Lower lobe of right lung (tissue), 2 donors: ENCODE measurements around the gene RAB35. TPM values are rescaled to one million over a fixed set of nuclear protein-coding genes. Genes with fewer than 3 reads are reported as not detected.

ENCODE experiments used
- ATAC-seq, 2 donors: fragments of 200-7000 bp; cut with Tn5 transposase; one replicate each; pipeline ENCODE4 v1.9.1; 2020 to 2022; ENCODE audit warnings: mild to moderate bottlenecking in 2 of 2, moderate library complexity in 2 of 2
- DNase-seq: peaks from one replicate; pipeline ENCODE4 v3.0.0-alpha.2; 2020
- H3K27ac ChIP-seq: fragments of 200-600 bp; one replicate; pipeline ENCODE4 v1.8.0; 2022
- H3K27me3 ChIP-seq: fragments of 200-600 bp; one replicate; pipeline ENCODE4 v1.8.0; 2022; ENCODE audit warnings: low read depth
- H3K36me3 ChIP-seq: fragments of 200-600 bp; one replicate; pipeline ENCODE4 v1.8.0; 2022; ENCODE audit warnings: mild to moderate bottlenecking
- H3K4me1 ChIP-seq: fragments of 200-600 bp; one replicate; pipeline ENCODE4 v1.8.0; 2022
- H3K4me3 ChIP-seq: fragments of 200-600 bp; one replicate; pipeline ENCODE4 v1.8.0; 2022; ENCODE audit warnings: mild to moderate bottlenecking
- H3K9me3 ChIP-seq: fragments of 200-600 bp; one replicate; pipeline ENCODE4 v1.8.0; 2022
- CTCF ChIP-seq: fragments of 200-600 bp; IDR thresholded peaks from one replicate; pipeline ENCODE4 v1.8.0; 2022; ENCODE audit warnings: antibody characterized with exemption, mild to moderate bottlenecking
- intact Hi-C: fragments of 100-400 bp; cut with DNase I; formaldehyde crosslinking; loops from one replicate; pipeline ENCODE4 v1.11.0; 2022
- total RNA-seq: library from RNA; stranded (reverse); fragmentation: NEBNext Ultra II Directional; extraction: Animal tissue kit (Norgen Biotek cat#: 25700); gene quantifications from one replicate; pipeline ENCODE4 v1.2.1, GENCODE V29; 2021
- donor health status: DM: no; HTN: yes; CAD: no; lungs with severe emphysema.

The RAB35 gene
- total RNA-seq, 1 donor from 2014 or later, result 48.2 TPM

DNA sequence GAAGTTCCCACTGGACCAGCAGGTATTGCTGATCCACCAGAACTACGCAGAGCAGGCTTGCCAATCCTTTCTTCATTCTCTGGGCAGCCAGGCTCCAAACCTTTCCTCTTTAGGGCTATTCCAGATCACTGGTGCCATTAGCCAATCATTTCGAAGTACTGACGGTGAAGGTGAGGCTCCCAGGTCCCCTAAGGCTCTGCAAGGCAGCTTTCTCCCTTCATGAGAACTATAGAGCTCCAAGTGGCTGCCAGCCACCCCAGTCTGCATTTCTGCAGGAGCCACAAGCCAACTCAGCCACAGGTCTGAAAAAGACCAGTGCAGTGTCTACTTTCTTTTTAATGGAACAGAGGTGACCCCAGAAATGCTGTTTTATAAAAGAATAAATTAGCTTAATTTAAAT is 48.7 kb downstream of the RAB35 start:
- no peak for ATAC-seq
- intact Hi-C loops, result no loop called here
- no peak for TF ChIP-seq CTCF

DNA sequence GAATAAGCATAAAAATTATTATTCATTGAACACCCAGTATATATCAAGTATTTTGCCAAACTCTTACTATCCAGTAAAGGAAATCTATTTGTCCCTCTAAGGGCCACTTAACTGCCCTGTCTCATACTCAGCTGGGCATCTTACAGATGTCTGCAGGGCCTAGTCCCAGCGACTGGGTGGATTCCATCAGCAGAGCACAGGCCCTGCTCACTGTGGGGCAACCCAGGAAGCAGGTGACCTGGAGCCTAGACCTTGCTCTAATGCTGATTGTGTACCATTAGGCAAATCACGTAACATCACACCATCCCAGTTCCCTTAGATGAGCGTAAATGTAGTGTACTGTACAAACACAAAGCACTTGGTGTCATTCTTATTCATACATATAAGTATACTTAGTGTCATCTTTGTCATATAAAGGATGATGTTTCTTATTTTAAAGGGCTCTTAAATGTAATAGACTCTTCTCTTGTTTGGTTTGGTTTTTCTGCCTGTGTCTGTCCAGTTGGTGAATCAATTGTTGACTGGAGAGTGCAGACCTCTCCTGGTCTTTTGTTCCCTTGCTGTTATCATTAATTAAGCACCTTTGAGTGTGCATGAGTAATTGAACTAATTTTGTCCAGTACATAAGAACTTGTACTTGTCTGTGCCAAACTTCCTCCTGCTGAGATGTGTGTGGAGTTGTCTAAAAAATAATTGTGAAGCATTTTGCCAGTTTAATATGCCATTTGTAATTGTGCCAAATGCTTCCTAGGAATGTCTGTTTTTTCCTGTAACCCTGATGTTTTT is 49.3 kb downstream of the RAB35 start:
- H3K27ac ChIP-seq, result no peak overlapping the region
- no peak for ATAC-seq
- H3K4me1 ChIP-seq, result no peaks in the 10 kb centered on the region

More for the DNA sequence above, 48.7 kb downstream of the RAB35 start:
- Histone ChIP-seq H3K9me3 (no peaks in the 10 kb centered on the region), H3K27ac (no peak overlapping the region), H3K4me3 (no peak overlapping the region), H3K27me3 (no peaks in the 10 kb centered on the region), H3K36me3 (no peaks in the 10 kb centered on the region), H3K4me1 (no peaks in the 10 kb centered on the region)
- no peak for DNase-seq

GRCh38 chr12:120066341-120066740 is 50.2 kb downstream of the RAB35 start:
- no peaks in the 10 kb centered on the region for H3K36me3 ChIP-seq
- no peak for TF ChIP-seq CTCF
- H3K4me3 ChIP-seq, result no peak overlapping the region
- H3K4me1 ChIP-seq, result no peaks in the 10 kb centered on the region
- H3K27me3 ChIP-seq, result no peaks in the 10 kb centered on the region
- intact Hi-C loops, result no loop called here
- ATAC-seq, result no peak
- no peak for DNase-seq
- H3K9me3 ChIP-seq, result no peaks in the 10 kb centered on the region
- no peak overlapping the region for H3K27ac ChIP-seq

More for the DNA sequence above, 49.3 kb downstream of the RAB35 start:
- Histone ChIP-seq H3K9me3 (no peaks in the 10 kb centered on the region), H3K27me3 (no peaks in the 10 kb centered on the region), H3K4me3 (no peak overlapping the region), H3K36me3 (no peaks in the 10 kb centered on the region)
- no peak for DNase-seq
- intact Hi-C loops, result no loop called here
- TF ChIP-seq CTCF, result no peak

GRCh38 chr12:120065472-120065871 is 51.1 kb downstream of the RAB35 start:
- no peaks in the 10 kb centered on the region for H3K9me3 ChIP-seq
- H3K27me3 ChIP-seq, result no peaks in the 10 kb centered on the region
- DNase-seq (no peak), ATAC-seq (no peak)
- no peak overlapping the region for H3K4me3 ChIP-seq
- H3K36me3 ChIP-seq, result no peaks in the 10 kb centered on the region
- no peaks in the 10 kb centered on the region for H3K4me1 ChIP-seq
- H3K27ac ChIP-seq, result no peak overlapping the region
- intact Hi-C loops, result no loop called here
- no peak for TF ChIP-seq CTCF

- intact Hi-C loops, result no loop called here
- Histone ChIP-seq H3K27ac (no peak overlapping the region), H3K9me3 (no peaks in the 10 kb centered on the region), H3K4me1 (no peaks in the 10 kb centered on the region), H3K4me3 (no peak overlapping the region), H3K27me3 (no peaks in the 10 kb centered on the region), H3K36me3 (no peaks in the 10 kb centered on the region)
- ATAC-seq, result peak in 1 of 2 donors; percentile 34
- no peak for TF ChIP-seq CTCF
- DNase-seq, result no peak
Measured at GRCh38 chr12:120064054-120064940, 52.3 kb downstream of the RAB35 start.
